ENCODE data around the gene CLDN6. TPM values are rescaled to one million over a fixed set of nuclear protein-coding genes. Genes with fewer than 3 reads are reported as not detected.

The CLDN6 gene
- total and polyA plus RNA-seq, 2 of the 13 experiments (the other 11 are each of a cell fraction or from before 2014, with no cell fraction given) = 5.9 to 7.6 TPM

- H3K4me2 ChIP-seq (ENCODE audit: low read depth, low read length) = peak within 1 kb of the TSS; percentile 88
- FAIRE-seq (no peak), ATAC-seq (peak; percentile 59), DNase-seq (ENCODE audit: low spot score) (no peak)
- no TSS peak for BruUV-seq (replicated peaks)
- H2AFZ ChIP-seq (ENCODE audit: low read length) = no peak within 1 kb of the TSS
- in situ Hi-C loops (cut with HindIII; ENCODE audit: extremely low pct_ligation_motif_present, low pct_unique_long_range_greater_than_20kb) = no loop called here
- no peaks in the 10 kb centered on the region for H3K36me3 ChIP-seq (replicated peaks in 1 of 2; ENCODE audit: control insufficient read depth in 1 of 2, insufficient read depth in 2 of 2, low read length in 2 of 2)
- no peaks in the 10 kb centered on the region for H3K9me3 ChIP-seq (ENCODE audit: low read length)
- ChIA-PET POLR2A (interaction anchor here (0.8 to 1.4 kb wide), 6 partner anchors 13 to 46 kb away, joined by 3 to 7 read pairs (median 4); no protein-coding TSS in a partner anchor), CTCF (ENCODE audit: low intra/inter-chr PET ratio, low total read pairs) (no interaction called here)
- H3K4me1 ChIP-seq (ENCODE audit: insufficient read depth, low read length) = peaks cover 25% of the 10 kb centered on the region
- H3K4me3 ChIP-seq (replicated peaks in 1 of 3; ENCODE audit: insufficient read depth in 1 of 3, low read depth in 2 of 3, low read length in 3 of 3) = peak within 1 kb of the TSS; percentile 42 to 67 (median 48); a peak in 5 of 6 replicates
- H3K27ac ChIP-seq (ENCODE audit: extremely low read length, insufficient read depth, low read length) = no peak within 1 kb of the TSS
- no peak within 1 kb of the TSS for H3K9ac ChIP-seq (ENCODE audit: insufficient read depth, low read depth, low read length)
- no peaks in the 10 kb centered on the region for H3K79me2 ChIP-seq (ENCODE audit: insufficient read depth, low read length)
- H4K20me1 ChIP-seq (ENCODE audit: insufficient read depth, low read length) = no peaks in the 10 kb centered on the region
- peaks cover 10 to 77% of the 10 kb centered on the region in 2 experiments for H3K27me3 ChIP-seq (ENCODE audit: control insufficient read depth in 1 of 2, insufficient read depth in 2 of 2, low read length in 2 of 2)
- WGBS (ENCODE audit: low lambda C conversion rate) = 11% methylated on average over 30 of the region's 86 CpGs
- intact Hi-C loops (cut with micrococcal nuclease; ENCODE audit: unreplicated experiment) = no loop called here
- no peak for TF ChIP-seq ZNF883 (CRISPR knock-in tag; IDR thresholded peaks at IDR 0.05; ENCODE audit: not compliant biosample characterization)
- no peak for TF ChIP-seq KDM5B (CRISPR knock-in tag; IDR thresholded peaks at IDR 0.05; ENCODE audit: borderline replicate concordance)
- no peak for TF ChIP-seq ZNF451 (CRISPR knock-in tag; IDR thresholded peaks at IDR 0.05)
- no peak for TF ChIP-seq STAG1 (CRISPR knock-in tag; IDR thresholded peaks at IDR 0.05)
- peak; percentile 15 for TF ChIP-seq HNRNPK (IDR thresholded peaks at IDR 0.05; ENCODE audit: low read depth, low read length, poor library complexity, severe bottlenecking)
- no peak for TF ChIP-seq ZNF562 (CRISPR knock-in tag; IDR thresholded peaks at IDR 0.05; ENCODE audit: borderline replicate concordance)
- TF ChIP-seq ZSCAN31 (CRISPR knock-in tag; IDR thresholded peaks at IDR 0.05; ENCODE audit: low read depth) = no peak
- peak; percentile 34; the same call in 1 of the 2 replicates for TF ChIP-seq UBTF (CRISPR knock-in tag; IDR thresholded peaks at IDR 0.05)
- TF ChIP-seq ZNF891 (CRISPR knock-in tag; IDR thresholded peaks at IDR 0.05) = no peak
- no peak for TF ChIP-seq CENPX (CRISPR knock-in tag; IDR thresholded peaks at IDR 0.05)
- no peak for TF ChIP-seq ZNF414 (CRISPR knock-in tag; IDR thresholded peaks at IDR 0.05)
- TF ChIP-seq ZNF446 (CRISPR knock-in tag; IDR thresholded peaks at IDR 0.05) = 0 out of 2 replicates have a peak, but pooled peaks have one; percentile 42
- no peak for TF ChIP-seq ZNF737 (CRISPR knock-in tag; IDR thresholded peaks at IDR 0.05; ENCODE audit: borderline replicate concordance)
- TF ChIP-seq CBX2 (IDR thresholded peaks at IDR 0.05; ENCODE audit: low read depth, low read length) = no peak
- TF ChIP-seq CBX2 (CRISPR knock-in tag; IDR thresholded peaks at IDR 0.05; ENCODE audit: low read depth) = no peak
- TF ChIP-seq NCOA1 (CRISPR knock-in tag; IDR thresholded peaks at IDR 0.05) = no peak
- TF ChIP-seq HOMEZ (CRISPR knock-in tag; IDR thresholded peaks at IDR 0.05; ENCODE audit: low read depth) = no peak
- TF ChIP-seq MTERF4 (CRISPR knock-in tag; IDR thresholded peaks at IDR 0.05) = no peak
- no peak for TF ChIP-seq ZNF138 (CRISPR knock-in tag; IDR thresholded peaks at IDR 0.05; ENCODE audit: low read depth)
Measured at GRCh38 chr16:3045758-3046640, 28.0 kb upstream of the CLDN6 start, which contains the start of gene MMP25. TSS of gene MMP25 (plus strand) at chr16:3046561. CDS start at chr16:3046918, 357 bp downstream.
